Pancreas (tissue), 10 donors: ENCODE data around the gene NRP1. TPM values are rescaled to one million over a fixed set of nuclear protein-coding genes. Genes with fewer than 3 reads are reported as not detected.

ENCODE experiments used
- ATAC-seq, 4 donors: fragments of 200-7000 bp; cut with Tn5 transposase; one replicate each; pipeline versions ENCODE4 v1.8.0 to v1.9.1; 2020; ENCODE audit warnings: mild to moderate bottlenecking in 4 of 4, moderate library complexity in 4 of 4
- DNase-seq, 6 donors: peaks; one replicate each; pipeline ENCODE4 v3.0.0-alpha.2; 2020
- FAIRE-seq: peaks from 2 replicates; lab custom pipeline; 2012; peaks lifted over from hg19 to GRCh38; lab: Jason Lieb, UNC
- H3K27ac ChIP-seq, 4 donors: fragments of 200-600 bp; sonication (generic); 1 replicate in 3 of 4; 2 replicates in 1 of 4; pipeline versions ENCODE4 v1.5.0 to v1.8.0; 2020
- H3K27me3 ChIP-seq, 4 donors: fragments of 200-600 bp; one replicate each; pipeline ENCODE4 v1.8.0; 2021
- H3K36me3 ChIP-seq, 3 donors: fragments of 200-600 bp; sonication (generic) in 1 of 3; one replicate each; pipeline versions ENCODE4 v1.5.0 to v1.8.0; 2020 to 2021
- H3K4me1 ChIP-seq, 3 donors: fragments of 200-600 bp; one replicate each; pipeline ENCODE4 v1.8.0; 2021
- H3K4me3 ChIP-seq, 4 donors: fragments of 200-600 bp; sonication (generic) in 2 of 4; one replicate each; pipeline versions ENCODE4 v1.5.0 to v1.8.0; 2020 to 2021
- H3K9me3 ChIP-seq, 4 donors: fragments of 200-600 bp; one replicate each; pipeline ENCODE4 v1.8.0; 2021
- CTCF ChIP-seq, 4 donors: fragments of 200-600 bp; sonication (generic) in 3 of 4; IDR thresholded peaks; one replicate each; pipeline versions ENCODE4 v1.5.0 to v1.8.0; 2021; ENCODE audit warnings: antibody characterized with exemption in 4 of 4
- WGBS, 2 donors: extraction: QIAGEN DNeasy Blood & Tissue Kit; methylation state at CpG; one replicate each; pipeline ENCODE4 v1.1.7; 2013; 5-methylcytosine and 5-hydroxymethylcytosine counted together
- intact Hi-C, 3 donors: fragments of 100-400 bp; cut with DNase I; formaldehyde crosslinking; loops; one replicate each; pipeline versions ENCODE4 v1.11.1 to v1.14.2; 2022
- polyA plus RNA-seq, 2 donors: library from polyadenylated mRNA; stranded (reverse); fragments of 200-250 nt; gene quantifications; one replicate each; pipeline ENCODE4 v1.2.3, GENCODE V29; 2013
- total RNA-seq, 6 donors: library from RNA; stranded (reverse); fragmentation: NEBNext Ultra II Directional in 4 of 6; extraction: Animal tissue kit (Norgen Biotek cat#: 25700) in 4 of 6; gene quantifications; one replicate each; pipeline versions ENCODE4 v1.2.1 to v1.2.4, GENCODE V29; 2021 to 2023
- donor health status: healthy with polysubstance abuse.
- donor health status: DM: no; HTN: no; CAD: no; lungs with moderate emphysema.
- donor health status: DM: no; HTN: no; CAD: no.
- donor health status: control.
- donor health status: control.
- donor health status: Bipolar disorder and iron deficiency.
- donor health status: DM: yes; HTN: yes; CAD: no.
- donor health status: DM: no; HTN: no; CAD: no.
- donor health status: DM: no; HTN: no; CAD: no.
- donor health status: DM: yes; HTN: yes; CAD: no.

The NRP1 gene
- total and polyA plus RNA-seq, 8 donors: 12.0 to 56.4 (median 28.4) TPM

GRCh38 chr10:33258967-33259366, 75.5 kb downstream of the NRP1 start:
- peaks cover 0 to 8% (median 0%) of the 10 kb centered on the region in 3 donors for H3K36me3 ChIP-seq
- 49 to 60% methylated on average over 9 of the region's 9 CpGs for WGBS, 2 donors
- intact Hi-C loops: no loop called here
- no peak for TF ChIP-seq CTCF (IDR thresholded peaks at IDR 0.05)
- DNase-seq: no peak
- no peaks in the 10 kb centered on the region for H3K9me3 ChIP-seq
- peak in 2 of 4 donors; percentile 32 to 44 for ATAC-seq
- H3K27ac ChIP-seq: no peak overlapping the region
- no peaks in the 10 kb centered on the region for H3K27me3 ChIP-seq
- H3K4me3 ChIP-seq: no peak overlapping the region
- FAIRE-seq: no peak
- H3K4me1 ChIP-seq: peaks cover 0 to 7% (median 4%) of the 10 kb centered on the region in 3 donors

DNA sequence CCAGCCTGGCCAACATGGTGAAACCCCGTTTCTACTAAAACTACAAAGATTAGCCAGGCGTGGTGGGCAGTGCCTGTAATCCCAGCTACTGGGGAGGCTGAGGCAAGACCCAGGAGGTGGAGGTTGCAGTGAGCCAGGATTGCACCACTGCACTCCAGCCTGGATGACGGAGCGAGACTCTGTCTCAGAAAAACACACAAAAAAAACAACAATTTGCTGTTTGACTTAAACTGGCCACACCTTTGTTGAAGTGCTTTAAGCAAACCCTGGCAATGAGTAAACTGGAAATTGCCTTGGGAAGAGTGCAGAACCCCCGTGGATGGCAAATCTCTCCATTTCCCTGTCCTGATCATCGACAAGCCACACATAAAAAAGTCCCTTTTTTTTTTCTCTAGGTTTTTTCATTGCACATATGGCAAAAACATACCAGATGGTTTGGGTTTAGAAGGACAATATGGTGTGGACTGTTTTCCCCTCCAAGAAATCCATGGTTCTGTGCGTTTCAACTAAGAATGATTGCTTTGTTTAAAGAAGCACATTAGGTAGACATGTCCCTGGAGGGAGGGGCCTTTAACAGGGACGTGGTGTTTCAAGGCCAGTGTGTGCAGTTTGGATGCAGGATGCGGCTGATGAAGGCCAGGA, 76.9 kb downstream of the NRP1 start:
- no peak overlapping the region for H3K27ac ChIP-seq
- no peaks in the 10 kb centered on the region for H3K27me3 ChIP-seq
- DNase-seq (no peak), ATAC-seq (no peak), FAIRE-seq (no peak)
- intact Hi-C loops: no loop called here
- H3K36me3 ChIP-seq: peaks cover 0 to 9% (median 8%) of the 10 kb centered on the region in 3 donors
- 60 to 68% methylated on average over 9 of the region's 9 CpGs for WGBS, 2 donors
- H3K4me1 ChIP-seq: peaks cover 0 to 4% (median 0%) of the 10 kb centered on the region in 3 donors
- no peak overlapping the region for H3K4me3 ChIP-seq
- no peaks in the 10 kb centered on the region for H3K9me3 ChIP-seq
- TF ChIP-seq CTCF (IDR thresholded peaks at IDR 0.05): no peak

DNA sequence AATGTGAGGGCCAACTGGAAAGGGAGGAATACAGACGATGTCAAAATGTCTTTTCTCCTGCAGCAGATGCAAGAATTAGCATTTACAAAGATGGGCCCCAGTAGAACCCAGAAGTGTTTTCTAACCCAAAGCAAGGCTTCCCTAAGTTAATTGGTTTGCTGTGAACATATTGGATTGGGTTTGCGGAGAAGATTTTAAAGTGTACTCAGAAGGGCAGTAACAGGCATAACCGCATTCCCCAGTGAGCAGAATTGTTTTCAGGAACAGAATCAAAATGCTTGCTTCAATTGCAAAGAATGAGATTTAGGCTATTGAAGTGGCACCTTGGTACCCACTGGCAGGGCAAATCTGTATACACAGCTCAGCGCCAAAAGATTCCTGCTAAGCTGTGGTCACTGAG, 78.0 kb downstream of the NRP1 start:
- 93 to 97% methylated on average over 4 of the region's 4 CpGs for WGBS, 2 donors
- Histone ChIP-seq H3K4me1 (peaks cover 0 to 4% (median 0%) of the 10 kb centered on the region in 3 donors), H3K9me3 (no peaks in the 10 kb centered on the region), H3K27me3 (no peaks in the 10 kb centered on the region), H3K27ac (no peak overlapping the region), H3K4me3 (no peak overlapping the region), H3K36me3 (peaks cover 0 to 13% (median 8%) of the 10 kb centered on the region in 3 donors)
- DNase-seq (no peak), FAIRE-seq (no peak), ATAC-seq (no peak)
- intact Hi-C loops: no loop called here
- TF ChIP-seq CTCF (IDR thresholded peaks at IDR 0.05): no peak

GRCh38 chr10:33254556-33255160, 79.8 kb downstream of the NRP1 start:
- Histone ChIP-seq H3K4me1 (peaks cover 0 to 4% (median 0%) of the 10 kb centered on the region in 3 donors), H3K36me3 (peaks cover 0 to 13% (median 8%) of the 10 kb centered on the region in 3 donors), H3K27me3 (no peaks in the 10 kb centered on the region), H3K27ac (no peak overlapping the region), H3K9me3 (no peaks in the 10 kb centered on the region), H3K4me3 (no peak overlapping the region)
- intact Hi-C loops: no loop called here
- no peak for DNase-seq
- 52 to 57% methylated on average over 3 of the region's 3 CpGs for WGBS, 2 donors
- no peak for ATAC-seq
- no peak for FAIRE-seq
- no peak for TF ChIP-seq CTCF (IDR thresholded peaks at IDR 0.05)

DNA sequence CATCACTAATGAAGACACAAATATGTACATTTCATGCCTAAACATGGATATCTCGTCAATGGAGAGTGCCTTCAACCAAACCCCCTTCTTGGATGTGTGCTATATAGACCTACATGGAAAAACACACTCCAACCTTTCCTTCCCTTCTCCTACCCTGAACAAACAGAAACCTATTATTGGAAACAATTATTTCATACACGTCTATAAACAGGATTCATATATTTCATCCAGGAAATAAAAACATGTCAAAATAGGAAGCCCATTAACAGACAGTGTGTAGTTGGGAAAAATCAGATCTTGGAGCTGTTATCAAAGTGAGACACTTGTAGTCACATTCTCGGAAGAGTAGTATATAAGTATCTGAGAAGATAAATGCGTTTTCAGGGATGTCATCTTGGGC, 81.1 kb downstream of the NRP1 start:
- Histone ChIP-seq H3K9me3 (no peaks in the 10 kb centered on the region), H3K27me3 (no peaks in the 10 kb centered on the region), H3K27ac (no peak overlapping the region), H3K4me1 (peaks cover 0 to 4% (median 3%) of the 10 kb centered on the region in 3 donors), H3K36me3 (peaks cover 0 to 13% (median 7%) of the 10 kb centered on the region in 3 donors), H3K4me3 (no peak overlapping the region)
- intact Hi-C loops: no loop called here
- 68 to 75% methylated on average over 4 of the region's 4 CpGs for WGBS, 2 donors
- TF ChIP-seq CTCF (IDR thresholded peaks at IDR 0.05): no peak
- ATAC-seq (no peak), DNase-seq (no peak), FAIRE-seq (no peak)
